ENCODE measurements around the gene NECTIN4. TPM values are rescaled to one million over a fixed set of nuclear protein-coding genes. Genes with fewer than 3 reads are reported as not detected.

The NECTIN4 gene
- total and polyA plus RNA-seq, 2 of the 8 experiments (the other 6 are each of a cell fraction or from before 2014, with no cell fraction given): 0.19 to 0.71 TPM

DNA sequence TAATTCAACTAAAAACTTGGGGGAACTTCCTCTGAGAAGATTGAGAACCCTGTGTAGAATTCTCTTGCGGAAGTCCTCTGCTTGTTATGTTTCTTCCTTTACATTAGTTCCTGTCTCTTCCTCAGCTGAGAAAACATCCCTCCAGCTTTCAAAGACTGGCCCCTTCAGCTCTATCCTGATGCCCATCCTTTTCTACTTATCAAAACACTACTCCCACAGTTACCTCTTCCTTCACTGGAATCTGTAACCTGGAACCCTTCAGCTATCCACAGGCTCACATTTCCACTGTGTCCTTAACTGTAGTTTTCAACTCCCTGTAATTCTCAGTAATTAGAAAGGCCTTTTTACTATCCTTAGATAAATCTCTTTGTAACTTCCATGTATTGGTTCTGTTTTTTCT lies 49.1 kb upstream of the NECTIN4 start:
- no peak overlapping the region for H3K14ac ChIP-seq (ENCODE audit: insufficient read length)
- no peak overlapping the region for H3K4me2 ChIP-seq (ENCODE audit: insufficient read depth in 1 of 2, low read depth in 2 of 2, low read length in 2 of 2)
- no peaks in the 10 kb centered on the region for H3K9me3 ChIP-seq (ENCODE audit: insufficient read depth in 2 of 2, low read depth in 1 of 2, low read length in 1 of 2)
- H2AK5ac ChIP-seq (ENCODE audit: low read depth, low read length): no peak overlapping the region
- H3K23ac ChIP-seq (ENCODE audit: insufficient read length): no peak overlapping the region
- H3K4ac ChIP-seq (replicated peaks; ENCODE audit: insufficient read length, low read depth, low read length): no peak overlapping the region
- H4K20me1 ChIP-seq (replicated peaks in 1 of 2; ENCODE audit: control insufficient read depth in 1 of 2, insufficient read depth in 2 of 2, low read length in 2 of 2): peaks cover 0 to 1% of the 10 kb centered on the region in 2 experiments
- no peak overlapping the region for H2BK5ac ChIP-seq (ENCODE audit: low read depth, low read length)
- no peak overlapping the region for H4K8ac ChIP-seq (ENCODE audit: extremely low read depth, insufficient read depth, low read length)
- no peak overlapping the region for H3K56ac ChIP-seq (replicated peaks; ENCODE audit: insufficient read length, low read depth, low read length)
- no peaks in the 10 kb centered on the region for H3K27me3 ChIP-seq (replicated peaks in 1 of 4; ENCODE audit: control insufficient read depth in 3 of 4, extremely low read depth in 1 of 4, insufficient read depth in 3 of 4, low read length in 3 of 4)
- H3K27ac ChIP-seq (ENCODE audit: low read depth, low read length): no peak overlapping the region
- no peaks in the 10 kb centered on the region; a peak in 1 of 8 replicates for H3K36me3 ChIP-seq (ENCODE audit: control insufficient read depth in 2 of 4, insufficient read depth in 4 of 4, low read length in 3 of 4)
- H4K5ac ChIP-seq (ENCODE audit: insufficient read length, low read depth, low read length): no peak overlapping the region
- FAIRE-seq: no peak
- no peak overlapping the region for H2BK20ac ChIP-seq (ENCODE audit: low read length)
- no peak overlapping the region for H3K4me3 ChIP-seq (ENCODE audit: extremely low read depth in 1 of 4, insufficient read depth in 2 of 4, low read depth in 3 of 4, low read length in 4 of 4)
- H2BK120ac ChIP-seq (replicated peaks; ENCODE audit: low read depth, low read length): no peak overlapping the region
- H3K23me2 ChIP-seq (ENCODE audit: low read depth, low read length): peaks cover 2% of the 10 kb centered on the region
- no peaks in the 10 kb centered on the region for H3K4me1 ChIP-seq (replicated peaks in 1 of 4; ENCODE audit: control insufficient read depth in 3 of 4, insufficient read depth in 4 of 4, low read length in 3 of 4)
- H2AFZ ChIP-seq (ENCODE audit: low read length): no peak overlapping the region
- DNase-seq (ENCODE audit: low read depth in 1 of 2, low spot score in 2 of 2): no peak
- ChIA-PET CTCF (ENCODE audit: partially characterized antibody) (interaction anchor here (0.6 to 7.3 kb wide), 20 partner anchors 8 to 520 kb away, joined by 3 to 58 read pairs (median 4); partner anchors contain the start of genes ADAMTS4, ARHGAP30, ITLN2 and KLHDC9), POLR2A (ENCODE audit: partially characterized antibody) (interaction anchor here (0.7 to 9.6 kb wide), 4 partner anchors 11 to 62 kb away, joined by 3 to 130 read pairs (median 4); partner anchors contain the start of genes UFC1 and USP21)
- peaks cover 6% of the 10 kb centered on the region; the same call in 1 of the 2 replicates for H3K79me1 ChIP-seq (ENCODE audit: low read depth, low read length)
- no peak overlapping the region for H2BK12ac ChIP-seq (ENCODE audit: low read depth, low read length)
- TF ChIP-seq ASH2L (IDR thresholded peaks at IDR 0.05; ENCODE audit: low read length): no peak
- TF ChIP-seq, protein P1, sequence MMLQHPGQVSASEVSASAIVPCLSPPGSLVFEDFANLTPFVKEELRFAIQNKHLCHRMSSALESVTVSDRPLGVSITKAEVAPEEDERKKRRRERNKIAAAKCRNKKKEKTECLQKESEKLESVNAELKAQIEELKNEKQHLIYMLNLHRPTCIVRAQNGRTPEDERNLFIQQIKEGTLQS (IDR thresholded peaks at IDR 0.05; ENCODE audit: insufficient read depth, low read depth, low read length): no peak
- TF ChIP-seq CEBPB (IDR thresholded peaks at IDR 0.05; ENCODE audit: low read depth, low read length): no peak
- TF ChIP-seq JUN (IDR thresholded peaks at IDR 0.05; ENCODE audit: low read depth, low read length): no peak
- no peak for TF ChIP-seq YY1 (IDR thresholded peaks at IDR 0.05; ENCODE audit: low read depth, low read length)
- no peak for TF ChIP-seq BCL11A (IDR thresholded peaks at IDR 0.05; ENCODE audit: low read depth in 2 of 2, low read length in 2 of 2)
- no peak for TF ChIP-seq CHD2 (IDR thresholded peaks at IDR 0.05; ENCODE audit: low read length)
- TF ChIP-seq KDM1A (IDR thresholded peaks at IDR 0.05; ENCODE audit: borderline replicate concordance, low read length): no peak
- no peak for TF ChIP-seq POU5F1 (IDR thresholded peaks at IDR 0.05; ENCODE audit: low read depth, low read length)
- no peak for TF ChIP-seq CTBP2 (IDR thresholded peaks at IDR 0.05; ENCODE audit: borderline replicate concordance, insufficient read depth, insufficient read length, low read length)
- no peak overlapping the region for H4K91ac ChIP-seq (replicated peaks; ENCODE audit: insufficient read length, low read length)
- H3K18ac ChIP-seq (ENCODE audit: extremely low read depth, low read length): no peak overlapping the region
- peaks cover 0 to 10% of the 10 kb centered on the region in 2 experiments; a peak in 2 of 4 replicates for H3K79me2 ChIP-seq (ENCODE audit: control insufficient read depth in 1 of 2, insufficient read depth in 2 of 2, low read length in 2 of 2)
- no peak overlapping the region for H2BK15ac ChIP-seq (ENCODE audit: low read length)
- no peak overlapping the region for H3K9ac ChIP-seq (replicated peaks in 1 of 4; ENCODE audit: extremely low read depth in 1 of 4, low read depth in 3 of 4, low read length in 3 of 4)
- WGBS, 2 experiments (ENCODE audit: extremely low coverage in 1 of 2, insufficient coverage in 1 of 2, insufficient read length in 1 of 2, insufficient replicate concordance in 2 of 2, low coverage in 1 of 2, low lambda C conversion rate in 2 of 2, missing lambda C conversion rate in 1 of 2): 81% methylated on average over 1 of the region's 1 CpG; no CpG with 5 or more reads in 1 of the 2 experiments
